ENCODE results near the gene CLEC4C. TPM values are rescaled to one million over a fixed set of nuclear protein-coding genes. Genes with fewer than 3 reads are reported as not detected.

Gene CLEC4C
- total and polyA plus RNA-seq, 2 of the 13 experiments (the other 11 are each of a cell fraction or from before 2014, with no cell fraction given), result not detected

GRCh38 chr12:7693793-7694192 is 53.4 kb downstream of the CLEC4C start (continued):
- no peak for TF ChIP-seq IRF9 (CRISPR knock-in tag; IDR thresholded peaks at IDR 0.05; ENCODE audit: borderline replicate concordance)
- TF ChIP-seq ZNF777 (CRISPR knock-in tag; IDR thresholded peaks at IDR 0.05), result no peak
- TF ChIP-seq SP4 (CRISPR knock-in tag; IDR thresholded peaks at IDR 0.05), result no peak
- TF ChIP-seq ZSCAN29 (CRISPR knock-in tag; conservative IDR thresholded peaks at IDR 0.05), result no peak
- TF ChIP-seq LCORL (IDR thresholded peaks at IDR 0.05), result no peak
- no peak for TF ChIP-seq LCORL (CRISPR knock-in tag; IDR thresholded peaks at IDR 0.05)
- no peak for TF ChIP-seq POLR2A (IDR thresholded peaks at IDR 0.05; ENCODE audit: insufficient read depth in 1 of 2, low read depth in 2 of 2, low read length in 2 of 2)
- TF ChIP-seq ZNF784 (CRISPR knock-in tag; IDR thresholded peaks at IDR 0.05; ENCODE audit: borderline replicate concordance), result no peak
- TF ChIP-seq ZNF737 (CRISPR knock-in tag; IDR thresholded peaks at IDR 0.05; ENCODE audit: borderline replicate concordance), result no peak
- TF ChIP-seq HOXD1 (CRISPR knock-in tag; IDR thresholded peaks at IDR 0.05), result no peak

- Histone ChIP-seq H3K27ac (ENCODE audit: extremely low read length, insufficient read depth, low read length) (no peak overlapping the region), H3K9me3 (ENCODE audit: low read length) (no peaks in the 10 kb centered on the region), H3K4me1 (ENCODE audit: insufficient read depth, low read length) (0 out of 2 replicates have a peak, but pooled peaks cover 4% of the 10 kb centered on the region), H3K4me3 (replicated peaks in 1 of 3; ENCODE audit: insufficient read depth in 1 of 3, low read depth in 2 of 3, low read length in 3 of 3) (no peak overlapping the region), H3K79me2 (ENCODE audit: insufficient read depth, low read length) (no peaks in the 10 kb centered on the region), H3K27me3 (ENCODE audit: control insufficient read depth in 1 of 2, insufficient read depth in 2 of 2, low read length in 2 of 2) (no peaks in the 10 kb centered on the region), H3K9ac (ENCODE audit: insufficient read depth, low read depth, low read length) (no peak overlapping the region), H3K4me2 (ENCODE audit: low read depth, low read length) (no peak overlapping the region), H2AFZ (ENCODE audit: low read length) (no peak overlapping the region), H4K20me1 (ENCODE audit: insufficient read depth, low read length) (no peaks in the 10 kb centered on the region), H3K36me3 (replicated peaks in 1 of 2; ENCODE audit: control insufficient read depth in 1 of 2, insufficient read depth in 2 of 2, low read length in 2 of 2) (no peaks in the 10 kb centered on the region)
- no peak for ATAC-seq
- no peak for DNase-seq (ENCODE audit: low spot score)
- WGBS (ENCODE audit: low lambda C conversion rate), result 74% methylated on average over 2 of the region's 2 CpGs
- no peak for TF ChIP-seq SCMH1 (CRISPR knock-in tag; IDR thresholded peaks at IDR 0.05; ENCODE audit: borderline replicate concordance)
- CTCF ChIA-PET (ENCODE audit: low intra/inter-chr PET ratio, low total read pairs), result no interaction called here
- POLR2A ChIA-PET, result no interaction called here
- BruUV-seq (replicated peaks), result no TSS peak
- FAIRE-seq, result no peak
- in situ Hi-C loops (cut with HindIII; ENCODE audit: extremely low pct_ligation_motif_present, low pct_unique_long_range_greater_than_20kb) (no loop called here), intact Hi-C loops (cut with micrococcal nuclease; ENCODE audit: unreplicated experiment) (no loop called here)
Measured at GRCh38 chr12:7681535-7681934, 65.6 kb downstream of the CLEC4C start.

Small RNAs within 50 kb of the gene (small RNA-seq; reads per million reads assigned to genes)
- gene RF00019 (ENCODE audit: insufficient read depth in 2 of 3, insufficient read length in 3 of 3, low read depth in 2 of 3, low replicate concordance in 1 of 3), result 0 reads per million in 3 experiments

Other genes with a start within 250 kb of the CLEC4C start
- gene CD163, start 243.6 kb downstream of the CLEC4C start, total RNA-seq (2016; rRNA removed; fragmentation: Illumina TruSeq; extraction: Trizol), result not detected in 2 replicates
- not detected in 2 replicates for gene CD163, start 243.6 kb downstream of the CLEC4C start, polyA plus RNA-seq (2011; rRNA removed)
- not detected in 2 replicates for gene APOBEC1, start 81.5 kb downstream of the CLEC4C start, total RNA-seq (2016; rRNA removed; fragmentation: Illumina TruSeq; extraction: Trizol)
- gene APOBEC1, start 81.5 kb downstream of the CLEC4C start, polyA plus RNA-seq (2011; rRNA removed), result not detected in 2 replicates
- not detected in 2 replicates for gene GDF3, start 51.6 kb downstream of the CLEC4C start, total RNA-seq (2016; rRNA removed; fragmentation: Illumina TruSeq; extraction: Trizol)
- gene GDF3, start 51.6 kb downstream of the CLEC4C start, polyA plus RNA-seq (2011; rRNA removed), result not detected in 2 replicates
- gene DPPA3, start 35.9 kb downstream of the CLEC4C start, total RNA-seq (2016; rRNA removed; fragmentation: Illumina TruSeq; extraction: Trizol), result not detected in 2 replicates
- not detected in 2 replicates for gene DPPA3, start 35.9 kb downstream of the CLEC4C start, polyA plus RNA-seq (2011; rRNA removed)
- not detected in 2 replicates for gene NANOGNB, start 17.8 kb upstream of the CLEC4C start, total RNA-seq (2016; rRNA removed; fragmentation: Illumina TruSeq; extraction: Trizol)
- not detected in 2 replicates for gene NANOGNB, start 17.8 kb upstream of the CLEC4C start, polyA plus RNA-seq (2011; rRNA removed)
- gene NANOG, start 42.0 kb upstream of the CLEC4C start, total RNA-seq (2016; rRNA removed; fragmentation: Illumina TruSeq; extraction: Trizol), result 0.24 TPM in 1 of 2 replicates, not detected in the other
- 0.04 and 0.30 TPM in 2 replicates for gene NANOG, start 42.0 kb upstream of the CLEC4C start, polyA plus RNA-seq (2011; rRNA removed)
- gene SLC2A14, start 125.5 kb upstream of the CLEC4C start, total RNA-seq (2016; rRNA removed; fragmentation: Illumina TruSeq; extraction: Trizol), result 6.6 and 7.7 TPM in 2 replicates
- 30.5 and 39.0 TPM in 2 replicates for gene SLC2A14, start 125.5 kb upstream of the CLEC4C start, polyA plus RNA-seq (2011; rRNA removed)
- gene SLC2A3, start 188.8 kb upstream of the CLEC4C start, total RNA-seq (2016; rRNA removed; fragmentation: Illumina TruSeq; extraction: Trizol), result 22.6 and 39.3 TPM in 2 replicates
- gene SLC2A3, start 188.8 kb upstream of the CLEC4C start, polyA plus RNA-seq (2011; rRNA removed), result 282 and 580 TPM in 2 replicates

Data from HepG2 (cell line).